Small intestine (tissue), 7 donors: ENCODE results near the gene CHST11. TPM values are rescaled to one million over a fixed set of nuclear protein-coding genes. Genes with fewer than 3 reads are reported as not detected.

Experiments
- DNase-seq, 2 donors: peaks; one replicate each; pipeline versions ENCODE4 v3.0.0 to v3.0.0-alpha.2; 2013
- FAIRE-seq: peaks from 2 replicates; lab custom pipeline; 2012; peaks lifted over from hg19 to GRCh38; lab: Jason Lieb, UNC
- H3K27ac ChIP-seq, 3 donors: one replicate each; pipeline ENCODE4 v1.5.1; 2013; ENCODE audit warnings: low read length in 2 of 3, mild to moderate bottlenecking in 2 of 3, control low read depth in 1 of 3, inconsistent platforms in 1 of 3, low read depth in 1 of 3, moderate library complexity in 1 of 3
- H3K27me3 ChIP-seq, 3 donors: one replicate each; pipeline ENCODE4 v1.6.1; 2013; ENCODE audit warnings: low read length in 3 of 3, inconsistent platforms in 1 of 3; ENCODE audit not compliant: control insufficient read depth in 3 of 3, insufficient read depth in 3 of 3
- H3K36me3 ChIP-seq, 3 donors: one replicate each; pipeline ENCODE4 v1.6.1; 2013; ENCODE audit warnings: low read length in 3 of 3, inconsistent platforms in 1 of 3, low read depth in 1 of 3, mild to moderate bottlenecking in 1 of 3, moderate library complexity in 1 of 3; ENCODE audit not compliant: control insufficient read depth in 3 of 3, insufficient read depth in 2 of 3
- H3K4me1 ChIP-seq, 3 donors: one replicate each; pipeline ENCODE4 v1.6.1; 2013; ENCODE audit warnings: low read length in 2 of 3, inconsistent platforms in 1 of 3, low read depth in 1 of 3, mild to moderate bottlenecking in 1 of 3, moderate library complexity in 1 of 3; ENCODE audit not compliant: control insufficient read depth in 3 of 3, insufficient read depth in 2 of 3
- H3K4me3 ChIP-seq, 3 donors: one replicate each; pipeline ENCODE4 v1.5.1; 2013; ENCODE audit warnings: low read length in 3 of 3, control low read depth in 1 of 3, inconsistent platforms in 1 of 3, low read depth in 1 of 3, mild to moderate bottlenecking in 1 of 3, moderate library complexity in 1 of 3
- H3K9me3 ChIP-seq, 2 donors: one replicate each; pipeline ENCODE4 v1.6.1; 2013; ENCODE audit warnings: low read depth in 1 of 2, low read length in 1 of 2; ENCODE audit not compliant: control insufficient read depth in 2 of 2, insufficient read depth in 1 of 2
- WGBS, 3 donors: extraction: QIAGEN DNeasy Blood & Tissue Kit; methylation state at CpG; one replicate each; pipeline ENCODE4 v1.1.7; 2013; 5-methylcytosine and 5-hydroxymethylcytosine counted together
- polyA plus RNA-seq, 4 donors: library from polyadenylated mRNA; stranded (reverse) in 3 of 4; unstranded in 1 of 4; fragments of 200-250 nt in 3 of 4; fragments of 120-200 nt in 1 of 4; gene quantifications; one replicate each; pipeline versions ENCODE4 v1.2.1 to v1.2.3, GENCODE V29; 2013
- donor health status: healthy with polysubstance abuse.
- donor health status: control.
- donor health status: control.
- donor health status: Bipolar disorder and iron deficiency.
- donor health status: healthy.

The CHST11 gene
- polyA plus RNA-seq, 4 donors = 0.89 to 3.0 (median 2.0) TPM

DNA sequence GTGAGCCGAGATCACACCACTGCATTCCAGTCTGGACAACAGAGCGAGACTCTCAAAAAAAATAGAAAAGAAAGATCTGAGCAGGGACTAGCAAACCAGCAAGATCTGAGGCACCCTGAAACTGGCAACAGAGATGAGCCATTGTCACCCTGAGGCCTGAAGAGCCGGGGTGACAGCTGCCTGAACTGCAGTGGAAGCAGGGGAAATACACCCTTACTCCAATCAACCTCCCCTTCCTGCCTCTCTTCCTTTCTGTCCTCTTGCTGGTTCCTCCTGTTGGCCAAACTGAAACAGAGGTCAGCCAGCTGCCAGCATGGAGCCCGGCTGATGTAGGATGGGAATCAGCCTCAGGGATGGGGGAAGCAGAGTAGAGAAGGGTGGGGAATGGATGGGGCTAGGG, 192.0 kb downstream of the CHST11 start:
- Histone ChIP-seq H3K27me3 (no peaks in the 10 kb centered on the region), H3K9me3 (peaks cover 0 to 2% of the 10 kb centered on the region in 2 donors), H3K4me1 (peaks cover 0 to 5% (median 0%) of the 10 kb centered on the region in 3 donors), H3K27ac (no peak overlapping the region), H3K4me3 (no peak overlapping the region), H3K36me3 (no peaks in the 10 kb centered on the region)
- no peak for DNase-seq
- WGBS, 3 donors = 87 to 92% (median 90%) methylated on average over 4 of the region's 4 CpGs
- no peak for FAIRE-seq

DNA sequence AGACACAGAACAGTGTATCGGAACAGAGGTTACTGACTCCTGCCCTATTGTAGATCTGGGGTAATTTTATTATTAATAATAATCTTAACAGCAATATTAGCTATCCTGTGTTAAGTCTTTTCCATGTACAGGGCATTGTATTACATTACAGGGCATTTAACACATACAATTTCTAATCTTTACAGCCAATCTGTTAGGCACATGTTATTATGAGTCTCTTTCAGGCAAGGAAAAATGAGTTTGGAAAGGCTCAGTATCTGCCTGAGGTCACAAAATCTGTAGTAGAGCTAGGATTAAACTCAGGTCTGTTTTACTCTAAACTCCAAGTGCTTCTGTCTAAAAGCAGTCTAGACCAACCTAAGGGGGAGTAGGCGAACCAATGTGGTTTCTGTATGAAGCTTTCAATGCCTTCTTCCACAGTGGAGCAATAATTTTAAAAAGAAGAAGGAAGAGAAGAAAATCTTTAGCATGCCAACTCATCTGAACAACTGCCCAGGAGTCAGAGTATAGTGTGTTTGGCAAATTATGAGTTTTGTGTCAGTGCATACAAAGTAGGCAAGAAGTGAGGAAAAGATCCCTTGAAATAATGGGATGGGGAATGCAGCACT, 192.6 kb downstream of the CHST11 start:
- WGBS, 3 donors = 89 to 92% (median 91%) methylated on average over 2 of the region's 2 CpGs
- FAIRE-seq = no peak

DNA sequence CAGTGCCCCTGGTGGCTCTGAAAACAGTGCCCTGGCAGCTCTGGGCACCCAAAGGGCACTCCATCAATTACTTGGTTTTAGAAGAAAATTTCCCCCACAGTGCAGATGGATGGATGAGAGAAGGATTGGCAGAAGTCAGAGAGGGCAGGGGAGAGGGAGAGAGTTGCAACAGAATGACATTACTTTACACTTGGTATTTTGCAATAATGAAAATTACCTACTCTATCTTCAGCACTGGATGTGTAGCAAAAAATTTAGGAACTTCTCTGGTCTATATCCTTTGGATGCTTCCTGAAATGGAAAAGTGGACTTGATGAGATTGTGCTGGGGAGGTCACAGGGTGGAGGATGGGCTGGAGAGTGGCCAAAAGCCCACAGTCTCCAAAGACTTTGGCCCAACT, 193.2 kb downstream of the CHST11 start:
- Histone ChIP-seq H3K27me3 (no peaks in the 10 kb centered on the region), H3K9me3 (peaks cover 0 to 2% of the 10 kb centered on the region in 2 donors), H3K27ac (no peak overlapping the region), H3K36me3 (no peaks in the 10 kb centered on the region), H3K4me3 (no peak overlapping the region), H3K4me1 (peaks cover 0 to 2% (median 0%) of the 10 kb centered on the region in 3 donors)
- FAIRE-seq = no peak
- DNase-seq = no peak

More for the DNA sequence above, 192.6 kb downstream of the CHST11 start:
- no peak for DNase-seq
- H3K27me3 ChIP-seq = no peaks in the 10 kb centered on the region
- H3K36me3 ChIP-seq = no peaks in the 10 kb centered on the region
- H3K4me1 ChIP-seq = peaks cover 0 to 2% (median 0%) of the 10 kb centered on the region in 3 donors
- peaks cover 0 to 2% of the 10 kb centered on the region in 2 donors for H3K9me3 ChIP-seq
- no peak overlapping the region for H3K27ac ChIP-seq
- no peak overlapping the region for H3K4me3 ChIP-seq

DNA sequence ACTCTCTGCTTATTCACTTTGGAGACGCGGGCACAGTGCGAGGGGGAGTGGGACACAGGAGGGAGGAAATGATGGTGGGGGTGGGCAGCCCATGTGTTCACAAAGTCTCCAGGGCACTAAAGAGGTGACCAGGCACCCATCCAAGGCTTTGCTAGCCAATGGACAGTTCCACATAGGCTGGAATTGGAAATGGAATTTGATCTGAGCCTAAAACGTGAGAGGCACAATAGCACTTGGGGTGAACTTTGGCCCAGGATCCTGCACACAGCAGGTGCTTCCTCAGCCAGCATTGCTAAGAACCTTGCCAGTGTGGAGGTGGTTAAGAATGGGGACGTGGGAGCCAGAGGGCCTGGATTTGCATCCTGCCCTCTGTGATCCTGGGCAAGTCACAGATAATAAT, 193.8 kb downstream of the CHST11 start:
- Histone ChIP-seq H3K4me1 (peaks cover 0 to 2% (median 0%) of the 10 kb centered on the region in 3 donors), H3K4me3 (no peak overlapping the region), H3K36me3 (no peaks in the 10 kb centered on the region), H3K27me3 (no peaks in the 10 kb centered on the region), H3K27ac (no peak overlapping the region), H3K9me3 (peaks cover 0 to 2% of the 10 kb centered on the region in 2 donors)
- 56 to 81% (median 66%) methylated on average over 5 of the region's 5 CpGs for WGBS, 3 donors
- DNase-seq (peak in 1 of 2 donors; percentile 43), FAIRE-seq (no peak)

DNA sequence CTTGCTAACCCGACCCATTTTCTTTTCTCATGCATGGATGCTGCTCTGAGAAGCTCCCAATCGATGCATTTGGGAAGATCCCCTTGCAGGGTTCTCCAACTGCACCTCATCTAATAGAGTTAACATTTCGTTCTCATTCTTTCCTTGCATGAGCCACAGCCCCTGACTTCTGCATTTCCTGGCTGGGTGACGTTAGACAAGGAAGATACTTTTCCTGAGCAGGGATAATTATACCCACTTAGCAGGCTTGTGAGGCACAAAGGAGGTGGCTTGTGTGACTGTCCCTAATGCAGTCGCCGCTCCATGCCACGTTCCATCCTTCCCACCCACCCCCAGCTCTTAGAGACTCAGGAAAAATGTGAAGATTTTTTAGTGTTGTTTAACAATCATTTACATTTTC, 195.1 kb downstream of the CHST11 start:
- WGBS, 3 donors = 84 to 89% (median 86%) methylated on average over 7 of the region's 7 CpGs
- Histone ChIP-seq H3K27me3 (no peaks in the 10 kb centered on the region), H3K4me1 (peaks cover 0 to 2% (median 0%) of the 10 kb centered on the region in 3 donors), H3K4me3 (no peak overlapping the region), H3K36me3 (no peaks in the 10 kb centered on the region), H3K27ac (no peak overlapping the region), H3K9me3 (peaks cover 0 to 2% of the 10 kb centered on the region in 2 donors)
- FAIRE-seq = no peak
- DNase-seq = no peak

DNA sequence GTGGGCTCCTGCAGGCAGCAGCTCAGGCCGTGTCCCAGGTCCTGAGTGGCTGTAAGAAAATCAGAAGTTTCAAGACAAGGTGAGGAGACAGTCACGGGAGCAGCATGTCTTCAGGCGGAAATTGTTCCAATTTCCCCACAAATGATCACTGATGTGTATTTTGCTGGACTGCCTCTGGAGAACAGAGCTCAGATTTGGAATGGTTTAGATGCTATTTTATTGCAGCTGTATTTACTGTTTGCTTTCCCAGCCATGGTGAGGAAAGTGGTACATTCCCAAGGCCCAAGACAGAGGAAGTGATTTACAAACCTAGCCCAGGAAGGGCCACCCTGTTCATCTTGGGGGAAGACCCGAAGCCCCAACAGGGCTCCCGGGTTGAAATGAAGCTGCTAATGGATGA, 195.6 kb downstream of the CHST11 start:
- no peak for FAIRE-seq

DNA sequence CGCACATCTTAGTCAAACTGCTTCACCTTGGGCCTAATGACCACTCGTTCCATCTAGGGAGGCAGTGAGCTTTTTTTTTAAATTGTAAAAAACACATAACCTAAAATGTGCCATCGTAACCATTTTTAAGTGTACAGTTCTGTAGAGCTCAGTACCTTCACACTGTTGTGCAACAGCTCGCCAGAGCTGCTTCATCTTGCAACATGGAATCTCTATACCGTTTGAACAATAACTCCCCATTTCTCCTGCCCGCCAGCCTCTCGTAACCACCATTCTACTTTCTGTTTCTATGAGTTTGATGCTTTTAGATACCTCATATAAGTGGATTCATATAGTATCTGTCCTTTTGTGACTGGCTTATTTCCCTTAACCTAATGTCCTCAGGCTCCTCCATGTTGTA, 196.2 kb downstream of the CHST11 start:
- Histone ChIP-seq H3K4me1 (peaks cover 0 to 2% (median 0%) of the 10 kb centered on the region in 3 donors), H3K36me3 (no peaks in the 10 kb centered on the region), H3K4me3 (no peak overlapping the region), H3K27ac (no peak overlapping the region), H3K9me3 (no peaks in the 10 kb centered on the region), H3K27me3 (no peaks in the 10 kb centered on the region)
- WGBS, 3 donors = 76 to 92% (median 80%) methylated on average over 7 of the region's 7 CpGs
- DNase-seq = no peak
- no peak for FAIRE-seq

More for the DNA sequence above, 195.6 kb downstream of the CHST11 start:
- 84 to 88% (median 86%) methylated on average over 5 of the region's 5 CpGs for WGBS, 3 donors
- Histone ChIP-seq H3K36me3 (no peaks in the 10 kb centered on the region), H3K4me1 (peaks cover 0 to 2% (median 0%) of the 10 kb centered on the region in 3 donors), H3K4me3 (no peak overlapping the region), H3K9me3 (peaks cover 0 to 2% of the 10 kb centered on the region in 2 donors), H3K27ac (no peak overlapping the region), H3K27me3 (no peaks in the 10 kb centered on the region)
- DNase-seq = no peak

DNA sequence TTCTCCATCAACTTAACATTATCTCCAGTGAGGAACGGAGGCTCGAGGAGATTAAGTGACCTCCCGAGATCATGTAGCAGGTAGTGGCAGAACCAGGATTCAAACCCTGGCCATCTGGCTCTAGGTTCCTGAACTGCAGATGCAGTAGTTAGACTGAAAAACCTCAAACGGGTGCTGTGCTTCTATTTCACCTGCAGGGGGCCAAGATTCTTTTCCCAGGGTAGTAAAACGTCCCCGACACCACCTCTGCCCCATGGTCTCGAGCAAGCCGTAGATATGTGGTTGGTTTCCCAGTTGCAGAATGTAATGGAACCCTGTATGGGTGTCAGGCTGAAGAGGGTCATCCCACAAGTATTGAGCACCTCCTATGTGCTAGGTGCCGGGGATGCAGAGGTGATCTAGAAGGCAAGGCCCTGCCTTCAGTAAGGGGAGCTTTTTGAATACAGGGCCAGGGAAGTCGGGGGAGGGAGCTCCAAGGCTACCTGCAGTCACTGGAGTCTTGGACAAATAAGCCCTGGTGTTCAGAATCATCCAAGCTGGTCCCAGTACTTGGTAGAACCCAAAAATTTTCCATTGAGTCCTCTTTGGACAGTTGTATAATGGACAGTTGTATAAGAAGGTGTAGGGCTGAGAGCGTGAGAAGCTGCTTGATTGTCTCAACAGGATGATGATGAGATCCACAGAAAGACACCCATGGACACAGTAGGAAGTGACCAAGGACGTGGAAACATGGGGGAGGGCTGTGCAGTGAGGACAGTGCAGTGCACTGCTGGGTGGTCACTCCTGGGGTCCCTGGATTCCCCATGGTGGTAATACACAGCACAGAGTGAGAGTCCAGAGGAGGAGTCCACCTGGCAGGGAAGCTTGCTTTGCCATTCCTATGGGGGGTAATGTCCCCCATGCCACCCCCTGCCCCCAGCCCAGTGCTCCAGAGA, 197.2 kb downstream of the CHST11 start:
- H3K4me3 ChIP-seq = no peak overlapping the region
- 67 to 81% (median 79%) methylated on average over 12 of the region's 12 CpGs for WGBS, 3 donors
- FAIRE-seq = no peak
- H3K27me3 ChIP-seq = peaks cover 0 to 2% (median 0%) of the 10 kb centered on the region in 3 donors
- DNase-seq = peak in 1 of 2 donors; percentile 17
- H3K36me3 ChIP-seq = no peaks in the 10 kb centered on the region
- H3K9me3 ChIP-seq = no peaks in the 10 kb centered on the region
- H3K4me1 ChIP-seq = peaks cover 0 to 2% (median 0%) of the 10 kb centered on the region in 3 donors
- H3K27ac ChIP-seq = no peak overlapping the region
